DND-41 (cell line): ENCODE data around the gene RHEX.

Source experiments
- ATAC-seq: fragments of 200-7000 bp; cut with Tn5 transposase; 3 replicates; pipeline ENCODE4 v1.9.1; 2021; ENCODE audit warnings: low read depth; ENCODE audit not compliant: insufficient read depth
- DNase-seq: peaks from one replicate; pipeline ENCODE4 v3.0.0-alpha.2; 2020
- H2AFZ ChIP-seq: 2 replicates; pipeline ENCODE4 v1.6.0; 2012; ENCODE audit warnings: low read depth, low read length
- H3K27ac ChIP-seq: 2 replicates; pipeline ENCODE4 v1.5.1; 2012; ENCODE audit warnings: low read length, inconsistent platforms
- H3K27me3 ChIP-seq: fragments of 200-600 bp; sonication (generic); 2 replicates; pipeline ENCODE4 v1.6.0; 2012; ENCODE audit warnings: low read length, mild to moderate bottlenecking, inconsistent platforms; ENCODE audit not compliant: insufficient read depth, poor library complexity
- H3K36me3 ChIP-seq: 2 replicates; pipeline ENCODE4 v1.5.1; 2012; ENCODE audit warnings: low read length, inconsistent platforms; ENCODE audit not compliant: insufficient read depth
- H3K4me1 ChIP-seq: 2 replicates; pipeline ENCODE4 v1.5.1; 2012; ENCODE audit warnings: mild to moderate bottlenecking, low read length; ENCODE audit not compliant: insufficient read depth
- H3K4me2 ChIP-seq: 2 replicates; pipeline ENCODE4 v1.6.0; 2012; ENCODE audit warnings: mild to moderate bottlenecking, moderate library complexity, low read length, inconsistent platforms; ENCODE audit not compliant: insufficient read depth
- H3K4me3 ChIP-seq, 2 experiments: fragments of 200-600 bp in 1 of 2; shearing (Covaris generic) in 1 of 2; 2 replicates each; pipeline ENCODE4 v1.5.1; 2012 to 2016; ENCODE audit warnings: inconsistent platforms in 2 of 2, low read length in 2 of 2, mild to moderate bottlenecking in 2 of 2, low read depth in 1 of 2, moderate library complexity in 1 of 2
- H3K79me2 ChIP-seq: 2 replicates; pipeline ENCODE4 v1.6.0; 2012; ENCODE audit warnings: low read length, inconsistent platforms; ENCODE audit not compliant: insufficient read depth
- H3K9ac ChIP-seq: 2 replicates; pipeline ENCODE4 v1.6.0; 2012; ENCODE audit warnings: low read depth, mild to moderate bottlenecking, inconsistent platforms, low read length, moderate library complexity
- H3K9me3 ChIP-seq: 2 replicates; pipeline ENCODE4 v1.5.1; 2012; ENCODE audit warnings: low read length, moderate library complexity, mild to moderate bottlenecking, inconsistent platforms; ENCODE audit not compliant: insufficient read depth, severe bottlenecking
- H4K20me1 ChIP-seq: 2 replicates; pipeline ENCODE4 v1.6.0; 2012; ENCODE audit warnings: low read length; ENCODE audit not compliant: insufficient read depth
- EZH2 ChIP-seq: IDR thresholded peaks from 3 replicates; pipeline ENCODE4 v1.6.1; 2012; ENCODE audit warnings: borderline replicate concordance, low read depth, mild to moderate bottlenecking, moderate library complexity, low read length, inconsistent platforms; ENCODE audit not compliant: severe bottlenecking
- TF ChIP-seq, protein P1 (sequence below): IDR thresholded peaks from 2 replicates; pipeline ENCODE4 v1.5.1; 2012; ENCODE audit warnings: borderline replicate concordance, low read length, moderate library complexity, mild to moderate bottlenecking; ENCODE audit not compliant: poor library complexity, severe bottlenecking; ENCODE audit errors: extremely low read depth

The RHEX gene

DNA sequence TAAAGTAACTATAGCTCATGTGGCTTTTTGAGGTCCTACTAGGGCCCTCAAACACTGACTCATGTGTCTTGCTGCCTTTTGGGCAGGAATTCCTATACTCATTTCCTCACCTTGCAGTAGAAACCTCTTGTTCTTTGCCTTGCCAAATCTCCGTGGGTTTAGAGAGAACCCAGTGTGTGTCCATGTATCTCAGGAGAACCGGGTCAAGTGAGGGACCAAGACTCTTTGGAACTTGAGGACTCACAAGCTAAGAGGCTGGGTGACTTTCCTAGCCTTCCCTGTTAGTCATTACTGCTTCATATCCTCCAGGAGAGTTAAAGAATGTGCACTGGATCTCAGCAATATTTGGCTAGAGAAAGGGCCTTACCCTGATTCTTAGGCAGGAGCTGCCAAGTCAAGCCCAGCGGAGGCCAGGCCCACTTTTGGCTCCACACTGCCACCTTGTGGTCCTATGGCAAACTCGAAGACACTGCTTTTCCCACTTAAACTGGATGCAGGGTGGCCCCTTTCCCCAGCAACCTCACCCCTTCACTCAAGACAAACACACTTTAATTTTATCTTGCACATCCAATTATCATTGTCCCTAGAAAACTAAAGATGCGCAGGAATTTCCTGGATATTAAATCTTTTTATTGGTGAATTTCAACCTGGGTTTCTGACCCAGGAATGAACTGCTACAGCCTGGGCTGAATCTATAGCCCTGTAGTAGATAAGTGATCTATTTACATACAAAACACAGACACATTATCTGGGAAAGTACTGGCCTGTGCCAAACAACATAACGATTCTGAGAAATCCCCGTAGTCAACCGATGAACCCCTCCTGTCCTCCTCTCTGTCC, 53.6 kb downstream of the RHEX start:
- no peak overlapping the region for H3K27ac ChIP-seq
- H3K79me2 ChIP-seq: no peaks in the 10 kb centered on the region
- DNase-seq (peak; percentile 77), ATAC-seq (peak; percentile 99)
- H2AFZ ChIP-seq: no peak overlapping the region
- TF ChIP-seq, protein P1, sequence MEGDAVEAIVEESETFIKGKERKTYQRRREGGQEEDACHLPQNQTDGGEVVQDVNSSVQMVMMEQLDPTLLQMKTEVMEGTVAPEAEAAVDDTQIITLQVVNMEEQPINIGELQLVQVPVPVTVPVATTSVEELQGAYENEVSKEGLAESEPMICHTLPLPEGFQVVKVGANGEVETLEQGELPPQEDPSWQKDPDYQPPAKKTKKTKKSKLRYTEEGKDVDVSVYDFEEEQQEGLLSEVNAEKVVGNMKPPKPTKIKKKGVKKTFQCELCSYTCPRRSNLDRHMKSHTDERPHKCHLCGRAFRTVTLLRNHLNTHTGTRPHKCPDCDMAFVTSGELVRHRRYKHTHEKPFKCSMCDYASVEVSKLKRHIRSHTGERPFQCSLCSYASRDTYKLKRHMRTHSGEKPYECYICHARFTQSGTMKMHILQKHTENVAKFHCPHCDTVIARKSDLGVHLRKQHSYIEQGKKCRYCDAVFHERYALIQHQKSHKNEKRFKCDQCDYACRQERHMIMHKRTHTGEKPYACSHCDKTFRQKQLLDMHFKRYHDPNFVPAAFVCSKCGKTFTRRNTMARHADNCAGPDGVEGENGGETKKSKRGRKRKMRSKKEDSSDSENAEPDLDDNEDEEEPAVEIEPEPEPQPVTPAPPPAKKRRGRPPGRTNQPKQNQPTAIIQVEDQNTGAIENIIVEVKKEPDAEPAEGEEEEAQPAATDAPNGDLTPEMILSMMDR: peak; percentile 92
- no peak for TF ChIP-seq EZH2
- H3K27me3 ChIP-seq: peaks cover 24% of the 10 kb centered on the region
- H3K4me1 ChIP-seq: no peaks in the 10 kb centered on the region
- H3K9ac ChIP-seq: no peak overlapping the region
- H3K4me2 ChIP-seq: no peak overlapping the region
- H4K20me1 ChIP-seq: no peaks in the 10 kb centered on the region
- no peak overlapping the region for H3K4me3 ChIP-seq
- no peaks in the 10 kb centered on the region for H3K9me3 ChIP-seq
- no peaks in the 10 kb centered on the region for H3K36me3 ChIP-seq

DNA sequence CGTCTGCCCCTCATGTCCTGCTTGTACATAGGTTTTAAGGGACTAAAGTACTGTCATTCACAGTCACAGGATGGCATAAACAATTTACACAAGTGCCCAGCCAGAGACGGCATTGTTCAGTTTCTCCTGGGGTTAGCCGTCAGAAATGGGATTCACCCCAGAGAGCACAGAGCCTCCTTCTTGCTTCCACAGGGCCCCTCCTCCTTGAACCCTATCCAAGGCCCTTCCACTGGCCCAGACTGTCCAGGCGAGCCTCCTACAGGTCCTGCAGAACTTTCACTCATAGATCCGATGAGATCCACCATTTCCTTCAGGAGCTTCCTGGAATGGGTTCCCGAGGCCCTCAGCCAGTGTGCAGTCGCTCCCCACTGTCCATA, 54.2 kb downstream of the RHEX start:
- peaks cover 22% of the 10 kb centered on the region for H3K27me3 ChIP-seq
- DNase-seq: no peak
- no peaks in the 10 kb centered on the region for H3K9me3 ChIP-seq
- H3K9ac ChIP-seq: no peak overlapping the region
- no peak overlapping the region for H3K27ac ChIP-seq
- H3K36me3 ChIP-seq: no peaks in the 10 kb centered on the region
- H3K4me1 ChIP-seq: no peaks in the 10 kb centered on the region
- no peak overlapping the region for H3K4me2 ChIP-seq
- H3K79me2 ChIP-seq: no peaks in the 10 kb centered on the region
- no peak for ATAC-seq
- no peak overlapping the region for H2AFZ ChIP-seq
- TF ChIP-seq EZH2: no peak
- TF ChIP-seq, protein P1: no peak
- no peaks in the 10 kb centered on the region for H4K20me1 ChIP-seq
- H3K4me3 ChIP-seq: no peak overlapping the region

DNA sequence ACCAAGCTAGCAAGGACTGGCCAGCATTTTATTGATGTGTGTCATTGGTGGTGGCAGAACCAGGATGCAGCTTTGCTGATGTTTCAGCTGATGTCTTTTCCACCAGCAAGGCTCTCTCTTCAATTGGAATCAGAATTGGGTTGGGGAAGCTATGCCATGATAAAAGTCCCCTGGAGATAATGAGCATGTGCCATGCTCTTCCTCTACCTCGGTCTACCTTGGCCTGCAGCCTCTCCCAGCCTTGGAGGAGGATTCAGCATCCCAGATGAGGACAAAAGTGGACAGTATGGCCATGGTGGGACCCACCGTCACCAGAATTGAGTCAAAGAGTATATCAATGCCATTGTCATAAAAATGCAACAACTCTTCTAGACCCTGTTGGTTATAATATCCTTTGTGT, 55.7 kb downstream of the RHEX start:
- no peak for DNase-seq
- Histone ChIP-seq H3K27me3 (peaks cover 24% of the 10 kb centered on the region), H2AFZ (no peak overlapping the region), H3K27ac (no peak overlapping the region), H3K9me3 (no peaks in the 10 kb centered on the region), H4K20me1 (no peaks in the 10 kb centered on the region), H3K4me1 (no peaks in the 10 kb centered on the region), H3K79me2 (no peaks in the 10 kb centered on the region), H3K4me2 (no peak overlapping the region), H3K9ac (no peak overlapping the region), H3K36me3 (no peaks in the 10 kb centered on the region), H3K4me3 (no peak overlapping the region)
- TF ChIP-seq, protein P1: no peak
- no peak for TF ChIP-seq EZH2
- no peak for ATAC-seq
